Measurements from ENCODE around the gene RASA1.
"Not testable (repeated sequence)": the region's sequence is repeated elsewhere in the genome, so short reads cannot be mapped to it uniquely, and the experiment has no call there.

The RASA1 gene

GRCh38 chr5:87287266-87287665 lies 19.6 kb downstream of the RASA1 start:
- not testable (repeated sequence) for DNase-seq

GRCh38 chr5:87298692-87299362 lies 31.1 kb downstream of the RASA1 start:
- DNase-seq = no peak

GRCh38 chr5:87300176-87300575 lies 32.5 kb downstream of the RASA1 start:
- DNase-seq = no peak

- no peak for DNase-seq
These were observed 33.1 kb downstream of the RASA1 start for GRCh38 chr5:87300744-87301143.

GRCh38 chr5:87302061-87302460 lies 34.4 kb downstream of the RASA1 start:
- DNase-seq = no peak

GRCh38 chr5:87303324-87303723 lies 35.6 kb downstream of the RASA1 start:
- no peak for DNase-seq

GRCh38 chr5:87306090-87306489 lies 38.4 kb downstream of the RASA1 start:
- not testable (repeated sequence) for DNase-seq

GRCh38 chr5:87307796-87308423 lies 40.2 kb downstream of the RASA1 start:
- no peak for DNase-seq

- DNase-seq = no peak
These were observed 44.0 kb downstream of the RASA1 start for GRCh38 chr5:87311405-87312279.

GRCh38 chr5:87313216-87313615 lies 45.5 kb downstream of the RASA1 start:
- DNase-seq = no peak

- DNase-seq = no peak
These were observed 51.8 kb downstream of the RASA1 start for GRCh38 chr5:87319469-87319868.

GRCh38 chr5:87321605-87322004 lies 53.9 kb downstream of the RASA1 start:
- DNase-seq = no peak

GRCh38 chr5:87322381-87322780 lies 54.7 kb downstream of the RASA1 start:
- no peak for DNase-seq

GRCh38 chr5:87327998-87328397 lies 60.3 kb downstream of the RASA1 start:
- DNase-seq = no peak

- no peak for DNase-seq
These were observed 61.4 kb downstream of the RASA1 start for GRCh38 chr5:87329114-87329513.

GRCh38 chr5:87339986-87340385 lies 72.3 kb downstream of the RASA1 start:
- no peak for DNase-seq

- DNase-seq = no peak
These were observed 73.0 kb downstream of the RASA1 start for GRCh38 chr5:87340716-87341115.

- no peak for DNase-seq
These were observed 79.6 kb downstream of the RASA1 start for GRCh38 chr5:87347272-87347671.

GRCh38 chr5:87347841-87348240 lies 80.2 kb downstream of the RASA1 start:
- DNase-seq = no peak

- DNase-seq = no peak
These were observed 86.8 kb downstream of the RASA1 start for GRCh38 chr5:87354496-87354895.

- DNase-seq = no peak
These were observed 91.4 kb downstream of the RASA1 start for GRCh38 chr5:87359106-87359505.

GRCh38 chr5:87360132-87360531 lies 92.4 kb downstream of the RASA1 start:
- no peak for DNase-seq

GRCh38 chr5:87361031-87361445 lies 93.4 kb downstream of the RASA1 start:
- DNase-seq = no peak
